ENCODE measurements around the gene PINK1.

The PINK1 gene

DNA sequence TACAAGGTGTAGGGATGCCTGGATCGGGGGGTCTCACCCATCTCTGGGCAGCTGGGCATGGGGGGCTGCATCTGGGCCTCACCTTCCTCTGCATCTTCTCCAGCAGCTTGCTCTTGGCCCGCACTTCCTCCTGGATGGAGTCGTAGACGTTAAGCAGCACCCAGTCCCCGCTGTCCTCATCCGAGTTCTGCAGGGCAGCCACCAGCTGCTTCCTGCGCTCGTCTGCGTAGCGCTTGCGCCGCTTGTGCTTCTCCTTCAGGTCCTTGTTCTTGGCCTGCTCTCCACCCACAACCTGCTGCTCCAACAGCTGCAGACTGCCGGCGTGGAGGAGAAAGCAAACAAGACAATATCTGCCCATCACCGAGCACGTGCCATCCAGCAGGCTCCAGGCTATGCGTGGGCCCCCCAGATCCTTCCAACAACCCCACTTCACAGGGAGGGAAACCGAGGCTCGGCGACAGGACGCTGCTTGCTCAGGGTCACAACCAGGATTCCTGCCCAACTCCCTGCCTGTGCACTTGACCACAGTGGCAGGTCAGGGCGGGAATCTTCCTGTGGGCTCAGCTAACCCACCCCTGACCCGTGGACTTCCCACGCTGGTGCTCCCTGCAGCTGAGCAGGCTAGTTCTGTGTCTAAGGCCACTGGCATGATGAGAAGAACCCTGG lies 49.4 kb downstream of the PINK1 start:
- peak; percentile 82 for DNase-seq (ENCODE audit: low spot score)

DNA sequence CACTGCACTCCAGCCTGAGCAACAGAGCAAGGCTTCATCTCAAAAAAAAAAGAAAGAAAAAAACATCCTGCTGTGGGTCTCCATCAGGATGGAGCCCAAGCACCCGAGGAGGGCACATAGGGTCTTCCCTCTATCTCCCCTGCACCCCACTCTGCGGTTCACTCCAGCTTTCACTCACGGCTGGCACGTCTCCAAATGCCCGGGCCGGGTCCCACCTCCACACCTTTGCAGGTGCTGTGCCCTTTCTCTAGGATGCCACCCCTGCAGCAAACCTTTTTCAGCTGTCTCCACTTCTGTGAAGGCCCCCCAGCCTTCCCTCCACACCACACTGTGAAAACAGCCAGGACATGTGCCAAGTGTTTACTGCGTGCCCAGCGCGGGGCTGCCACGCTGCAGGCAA lies 50.4 kb downstream of the PINK1 start:
- no peak for DNase-seq (ENCODE audit: low spot score)

DNA sequence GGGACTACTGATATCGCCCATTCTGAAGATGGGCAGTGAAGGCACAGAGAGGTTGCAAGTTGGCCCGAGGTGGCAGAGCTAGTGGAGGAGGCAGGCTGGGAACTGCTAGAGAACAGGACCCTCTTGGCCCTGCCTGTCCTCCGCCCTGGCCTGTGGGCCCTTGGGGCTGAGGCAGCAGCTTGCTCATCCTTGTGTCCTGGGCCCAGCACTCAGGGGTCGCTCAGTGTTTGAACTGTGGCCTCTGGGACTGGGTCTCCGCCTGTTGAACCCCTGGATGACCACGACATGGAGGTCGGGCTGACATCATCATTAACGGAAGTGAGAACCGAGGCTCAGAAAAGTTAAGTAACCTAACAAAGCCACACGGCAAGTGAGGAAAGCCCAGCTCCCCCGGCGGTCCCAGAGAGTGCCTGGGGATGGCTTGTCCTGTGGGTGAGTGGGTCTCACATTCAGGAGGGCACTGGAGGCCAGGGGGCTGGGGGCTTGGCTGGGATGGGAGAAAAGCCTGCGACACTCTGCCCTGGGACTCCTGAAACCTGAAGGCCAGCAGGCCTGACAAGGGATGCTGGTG lies 50.9 kb downstream of the PINK1 start:
- no peak for DNase-seq (ENCODE audit: low spot score)

DNA sequence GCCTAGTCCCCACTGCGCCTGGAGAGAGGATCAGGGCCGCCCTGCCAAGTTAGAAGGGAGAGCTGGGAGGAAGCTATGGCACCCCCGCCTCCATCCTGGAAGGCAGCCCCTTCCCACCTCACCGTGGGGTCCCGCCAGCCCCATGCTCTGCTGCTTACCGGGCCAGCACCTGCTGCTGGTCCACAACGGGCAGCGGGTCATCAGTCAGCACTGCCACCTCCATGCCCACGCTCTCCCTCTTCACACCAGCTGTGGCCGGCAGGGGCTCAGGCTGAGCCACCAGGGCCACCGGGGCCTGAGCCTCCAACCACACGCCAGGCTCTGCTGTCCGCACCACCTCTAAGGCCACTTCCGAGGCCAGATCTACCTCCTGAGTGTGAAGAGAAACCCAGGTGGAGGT lies 51.4 kb downstream of the PINK1 start:
- DNase-seq (ENCODE audit: low spot score), result no peak

DNA sequence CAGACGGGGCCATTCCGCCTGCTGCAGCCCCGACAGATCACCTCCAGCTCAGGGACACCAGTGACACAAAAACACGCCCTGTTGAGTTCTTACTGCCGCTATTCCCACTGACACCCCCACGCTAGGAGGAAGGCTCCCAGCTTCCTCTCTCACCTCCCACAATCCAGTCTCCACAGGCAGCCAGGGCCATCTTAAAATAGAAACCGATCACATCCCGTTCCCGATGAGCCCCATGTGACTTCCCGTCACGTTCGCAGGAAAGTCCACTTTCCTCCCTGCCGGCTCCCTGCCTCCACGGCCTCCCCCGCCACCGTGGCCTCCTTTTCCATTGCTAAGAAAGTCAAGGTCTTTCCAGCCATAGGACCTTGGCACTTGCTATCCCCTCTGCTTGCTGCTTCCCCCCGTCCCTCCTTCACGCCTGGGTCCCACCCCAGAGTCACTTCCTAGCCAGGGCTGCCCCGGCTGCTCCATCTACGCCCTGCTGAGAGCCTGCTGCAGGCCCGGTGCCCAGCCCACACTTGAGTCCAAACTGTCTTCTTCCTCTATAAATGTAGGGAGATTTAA lies 51.9 kb downstream of the PINK1 start:
- DNase-seq (ENCODE audit: low spot score), result no peak

DNA sequence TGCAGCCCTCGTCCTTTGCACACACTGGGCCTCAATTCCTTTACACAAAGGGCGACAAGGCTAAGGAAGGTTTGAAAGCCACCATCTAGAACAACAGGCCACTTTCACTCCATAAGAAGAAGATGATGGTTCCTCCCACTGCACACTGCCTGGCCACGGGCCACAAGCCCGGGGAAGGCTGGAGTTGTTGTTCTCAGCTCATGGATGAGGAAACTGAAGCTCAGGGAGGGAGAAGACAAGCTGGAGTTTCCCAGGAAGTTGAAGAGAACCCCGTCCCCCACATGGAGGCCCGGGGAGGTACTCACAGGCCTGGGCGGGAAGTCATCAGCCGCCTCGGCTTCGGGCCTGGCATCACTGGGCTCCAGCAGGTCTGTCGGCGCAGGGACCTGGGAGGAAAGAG lies 52.5 kb downstream of the PINK1 start:
- no peak for DNase-seq (ENCODE audit: low spot score)

DNA sequence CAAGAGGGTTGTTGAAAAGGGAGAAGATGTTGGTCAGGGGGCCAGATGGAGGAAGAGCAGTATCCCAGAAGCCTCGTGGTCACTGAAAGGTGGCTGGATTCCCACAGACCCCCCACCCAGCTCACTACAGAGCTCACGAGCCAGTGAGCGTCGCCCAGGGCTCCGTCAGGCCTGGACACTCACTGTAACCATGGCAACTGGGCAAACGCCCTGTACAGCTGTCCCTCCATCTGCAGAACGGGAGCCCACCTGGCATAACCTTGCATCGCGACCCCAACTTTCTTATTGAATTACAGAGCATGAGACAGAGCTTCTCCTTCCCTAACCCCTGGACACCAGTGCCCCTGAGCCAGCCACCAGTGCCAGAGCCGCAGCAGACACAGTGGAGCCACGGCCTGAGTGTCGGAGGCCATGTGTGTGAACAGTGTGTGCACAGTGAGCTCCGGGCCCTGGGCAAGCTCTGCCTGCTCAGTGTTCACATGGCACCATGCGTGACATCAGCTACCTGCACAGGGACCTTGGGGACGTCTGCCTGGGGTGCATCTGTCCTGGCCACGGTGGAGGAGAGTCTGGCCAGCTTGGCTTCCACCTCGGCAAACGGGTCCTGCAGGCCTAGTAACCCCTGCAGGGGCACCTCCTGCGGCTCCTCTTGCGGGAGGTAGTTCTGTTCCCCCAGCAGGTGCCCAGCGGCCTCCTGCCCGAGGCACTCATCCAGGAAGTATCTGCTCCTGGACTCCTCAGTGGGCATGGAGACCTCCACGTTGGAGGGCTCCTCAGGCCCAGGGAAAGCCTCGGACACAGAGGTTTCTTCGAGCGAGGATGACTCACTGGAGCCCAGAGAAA lies 53.8 kb downstream of the PINK1 start:
- no peak for DNase-seq (ENCODE audit: low spot score)

DNA sequence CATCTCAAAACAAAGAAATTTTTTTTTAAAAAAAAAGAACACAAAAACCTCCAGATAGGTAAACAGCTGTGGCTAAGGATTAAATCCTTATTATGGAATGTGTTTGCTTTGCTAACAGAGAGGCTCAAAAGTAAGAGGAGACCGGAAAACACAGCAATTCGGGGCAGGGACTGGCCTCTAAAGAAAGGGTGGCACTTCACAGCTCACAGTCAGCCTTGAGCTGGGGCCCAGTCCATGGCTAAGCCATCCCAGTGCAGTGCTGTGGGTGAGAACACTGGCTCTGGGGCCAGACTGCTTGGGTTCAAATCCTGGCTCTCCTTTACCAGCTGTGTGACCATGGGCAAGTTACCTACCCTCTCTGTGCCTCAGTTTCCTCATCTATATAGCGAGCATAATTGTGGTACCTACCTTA lies 56.4 kb downstream of the PINK1 start:
- no peak for DNase-seq (ENCODE audit: low spot score)

DNA sequence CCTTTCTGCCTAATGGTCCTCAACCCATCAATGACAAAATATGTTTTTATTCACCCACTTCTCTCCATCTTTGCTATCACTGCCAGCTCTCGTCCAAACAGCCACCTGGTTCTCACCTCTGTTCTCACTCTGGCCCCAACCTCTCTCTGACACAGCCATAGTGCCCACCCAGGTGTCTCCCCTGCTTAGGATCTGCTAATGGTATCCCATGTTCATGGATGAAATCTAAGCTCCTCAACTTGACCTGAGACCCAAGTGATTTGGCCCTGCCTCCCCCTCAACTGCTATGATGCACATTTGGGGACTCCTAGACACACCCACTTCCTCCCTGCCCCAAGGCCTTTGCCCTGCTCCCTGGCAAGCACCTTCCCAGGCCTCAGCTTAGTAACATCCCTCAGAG lies 58.6 kb downstream of the PINK1 start:
- no peak for DNase-seq (ENCODE audit: low spot score)

DNA sequence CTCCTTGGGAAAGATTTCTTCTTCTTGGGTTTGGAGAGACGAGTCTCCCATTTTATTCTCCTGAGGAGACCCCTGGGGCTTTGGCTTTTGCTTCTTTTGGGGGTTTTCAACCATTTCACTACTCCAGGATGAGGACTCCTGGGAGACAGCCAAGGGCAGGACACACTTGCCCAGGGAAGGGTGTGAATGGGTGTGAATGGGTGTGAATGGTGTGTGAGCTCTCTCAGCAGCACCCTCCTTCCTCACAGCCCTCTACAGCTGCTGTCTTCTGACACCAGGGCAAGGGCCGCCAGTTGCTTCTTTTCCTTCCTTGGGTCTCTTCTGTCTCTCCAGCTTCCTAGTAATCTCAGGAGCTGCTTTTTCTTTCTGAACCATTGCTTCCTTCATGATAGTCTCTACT lies 60.4 kb downstream of the PINK1 start:
- no peak for DNase-seq (ENCODE audit: low spot score)

DNA sequence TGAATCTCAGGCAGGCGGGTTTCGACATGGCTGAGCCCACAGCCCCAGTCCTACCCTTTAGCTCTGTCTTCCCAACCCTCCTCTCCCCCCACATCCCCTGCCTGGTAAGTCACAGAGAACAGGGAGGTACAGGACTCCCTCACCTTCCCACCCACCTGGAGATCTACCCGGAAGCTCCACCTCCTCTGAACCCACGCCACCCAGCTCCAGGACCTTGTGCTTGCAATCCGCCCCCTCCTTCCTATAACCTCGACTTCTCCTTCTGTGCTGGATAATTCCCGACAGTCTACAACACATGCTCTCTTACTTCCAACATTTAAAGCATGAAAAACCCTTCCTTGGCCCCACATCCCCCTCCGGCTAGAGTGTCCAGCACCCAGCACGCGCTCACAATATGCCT lies 62.3 kb downstream of the PINK1 start:
- DNase-seq (ENCODE audit: low spot score), result no peak

DNA sequence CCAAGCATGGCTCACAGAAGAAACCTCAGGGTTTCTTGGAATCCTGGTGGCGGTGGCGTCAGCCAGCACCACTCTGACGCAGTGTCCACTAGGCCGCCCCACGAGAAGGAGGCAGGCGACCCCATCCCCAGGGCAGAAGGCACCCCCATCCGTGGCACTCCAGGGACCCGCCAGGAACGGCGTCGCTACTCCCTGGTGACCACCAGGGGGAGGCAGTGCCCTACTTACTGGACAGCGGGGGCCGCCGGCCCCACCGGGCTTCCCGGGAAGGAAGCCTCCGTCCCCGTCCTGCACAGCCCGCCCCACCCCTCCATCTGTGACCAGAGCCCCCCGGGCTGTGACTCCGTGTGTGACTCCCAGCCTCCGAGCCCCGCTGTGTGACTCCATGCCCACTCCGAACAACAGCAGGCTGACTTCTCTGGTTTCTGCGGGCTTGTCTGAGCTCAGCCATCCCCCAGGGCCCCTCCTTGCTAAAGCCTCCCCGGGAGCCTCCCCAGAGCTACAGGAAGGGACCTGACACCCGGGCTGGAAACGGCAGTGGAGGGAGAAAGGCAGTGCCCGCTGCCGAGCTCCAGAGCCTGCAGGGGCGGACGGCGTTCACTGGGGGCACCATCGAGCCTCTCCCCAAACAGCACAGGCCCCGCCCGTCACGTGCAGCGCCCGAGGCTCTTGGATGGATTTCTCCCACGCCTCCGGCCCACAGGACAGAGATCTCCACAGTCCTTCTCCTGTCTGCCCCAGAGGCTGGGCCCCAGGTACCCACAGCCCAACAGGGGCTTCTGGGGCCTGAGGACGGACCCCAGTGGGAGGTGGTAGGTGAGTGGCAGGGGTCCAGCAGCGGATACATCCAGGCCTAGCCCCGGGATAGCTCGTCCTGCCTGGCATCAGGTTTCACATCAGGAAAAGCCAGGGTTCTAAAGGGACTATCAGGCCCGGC lies 63.4 kb downstream of the PINK1 start:
- DNase-seq (ENCODE audit: low spot score), result peak; percentile 85

DNA sequence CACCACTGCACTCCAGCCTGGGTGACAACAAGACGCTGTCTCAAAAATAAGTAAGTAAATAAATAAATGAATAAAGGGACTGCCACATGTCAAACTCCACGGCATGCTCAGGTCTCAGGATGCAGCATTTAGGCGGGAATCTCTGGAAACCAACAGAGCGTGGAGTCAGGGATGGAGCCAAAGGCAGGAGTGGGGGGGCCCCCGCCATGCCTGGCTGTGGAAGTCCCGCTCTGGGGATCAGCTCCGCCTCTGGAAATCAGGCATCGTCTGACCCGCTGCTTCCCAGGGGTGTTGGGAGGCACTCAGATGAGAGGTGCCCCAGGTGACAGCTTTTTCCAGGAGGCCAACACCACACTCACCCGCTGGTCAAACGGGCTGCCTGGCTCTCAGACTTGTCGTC lies 64.3 kb downstream of the PINK1 start:
- DNase-seq (ENCODE audit: low spot score), result no peak

DNA sequence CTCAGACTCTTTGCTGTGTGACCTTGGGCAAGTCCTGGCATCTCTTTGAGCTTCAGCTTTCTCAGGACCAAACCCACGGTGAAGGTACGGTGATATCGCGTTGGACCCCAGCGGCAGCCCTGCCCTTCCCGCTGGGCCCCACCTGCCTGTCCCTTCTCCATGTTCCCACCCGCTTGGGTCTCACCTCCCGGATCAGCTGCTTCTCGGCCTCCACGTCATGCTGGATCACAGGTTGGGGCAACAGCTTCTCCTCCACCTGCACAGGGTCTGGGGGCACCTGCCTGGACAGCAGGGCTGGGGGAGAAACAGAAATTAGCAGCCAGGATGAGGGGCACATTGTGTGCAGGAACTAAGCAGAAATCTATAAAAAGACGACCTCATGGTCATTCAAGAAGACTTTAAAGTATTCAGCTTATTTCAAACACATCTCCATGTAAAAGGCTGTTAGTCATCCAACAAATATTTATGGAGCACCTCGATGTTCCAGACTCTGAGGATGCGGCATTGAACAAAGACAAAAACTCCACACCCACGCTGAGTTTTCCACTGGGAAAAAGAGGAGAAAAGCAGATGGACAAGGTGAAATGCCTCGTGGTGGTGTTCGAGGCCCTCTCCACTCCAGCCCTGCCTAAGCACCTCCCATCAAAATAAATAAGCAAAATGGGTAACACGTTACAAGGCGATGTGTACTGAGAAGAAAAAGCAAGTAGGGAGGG lies 65.1 kb downstream of the PINK1 start:
- DNase-seq (ENCODE audit: low spot score), result no peak

DNA sequence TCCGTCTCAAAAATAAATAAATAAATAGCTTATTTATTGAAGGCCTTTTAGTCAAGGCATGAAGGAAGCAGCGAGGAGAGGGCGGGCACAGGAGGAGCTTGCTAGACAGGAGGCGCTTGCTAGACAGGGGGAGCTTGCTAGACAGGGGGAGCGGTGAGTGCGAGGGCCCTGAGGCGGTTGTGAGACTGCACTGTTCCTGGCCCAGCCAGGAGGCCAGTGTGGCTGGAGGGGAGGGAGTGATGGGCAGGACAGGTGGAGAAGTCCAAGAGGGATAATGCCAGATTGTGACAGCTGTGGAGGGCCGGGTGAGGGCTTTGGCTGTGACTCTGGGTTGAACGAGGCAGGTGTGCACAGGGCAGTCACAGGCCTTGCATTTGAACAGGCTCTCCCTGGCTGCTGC lies 66.3 kb downstream of the PINK1 start:
- no peak for DNase-seq (ENCODE audit: low spot score)

DNA sequence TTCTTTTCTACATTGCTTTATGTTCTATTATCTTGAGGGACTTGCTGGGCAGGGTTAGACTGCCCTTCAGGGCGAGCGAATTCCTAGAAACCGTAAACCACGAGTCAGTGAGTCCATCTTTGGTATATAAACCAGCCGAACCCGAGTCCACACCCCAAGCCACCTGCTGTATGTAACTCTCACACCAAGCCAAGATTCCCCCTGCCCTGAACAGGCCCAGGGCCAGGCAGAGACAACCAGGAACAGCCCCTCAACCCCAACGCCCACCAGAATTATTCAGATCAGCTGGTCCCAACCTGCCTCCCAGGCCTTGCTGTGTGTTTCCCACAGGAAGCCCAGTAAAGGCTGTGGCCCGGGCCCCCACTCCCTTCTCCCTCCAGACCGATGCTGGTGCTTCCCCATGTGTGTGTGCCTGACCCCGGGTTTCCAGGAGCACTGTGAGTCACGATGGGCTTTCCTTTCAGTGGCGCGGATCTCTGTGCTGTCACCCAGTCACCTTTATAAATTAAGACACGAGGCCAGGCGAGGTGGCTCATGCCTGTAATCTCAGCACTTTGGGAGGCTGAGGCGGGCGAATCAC lies 67.5 kb downstream of the PINK1 start:
- DNase-seq (ENCODE audit: low spot score), result no peak

Measured in Ammon's horn (tissue), 1 donor.